WTC11 (cell line): Measurements from ENCODE around the gene ADCY10.

Experiments used
- CREM ChIP-seq: sonication (generic); formaldehyde crosslinking; IDR thresholded peaks from 2 replicates; pipeline ENCODE4 v1.8.1; 2022; ENCODE audit warnings: mild to moderate bottlenecking, missing genetic modification reagents, moderate library complexity
- CTCF ChIP-seq: fragments of 200-600 bp; IDR thresholded peaks from 2 replicates; pipeline ENCODE4 v1.8.0; 2022; ENCODE audit warnings: antibody characterized with exemption
- E2F1 ChIP-seq: sonication (generic); formaldehyde crosslinking; IDR thresholded peaks from 2 replicates; pipeline ENCODE4 v1.8.0; 2022; ENCODE audit warnings: mild to moderate bottlenecking, missing genetic modification reagents
- E2F4 ChIP-seq: sonication (generic); formaldehyde crosslinking; IDR thresholded peaks from 2 replicates; pipeline ENCODE4 v1.8.1; 2022; ENCODE audit warnings: low read depth, mild to moderate bottlenecking, moderate library complexity, missing genetic modification reagents, borderline replicate concordance
- JUN ChIP-seq: sonication (generic); formaldehyde crosslinking; IDR thresholded peaks from 2 replicates; pipeline ENCODE4 v1.8.0; 2023; ENCODE audit warnings: mild to moderate bottlenecking, missing genetic modification reagents
- MAX ChIP-seq: sonication (generic); formaldehyde crosslinking; IDR thresholded peaks from 2 replicates; pipeline ENCODE4 v1.8.0; 2022; ENCODE audit warnings: mild to moderate bottlenecking, missing genetic modification reagents
- PRDM15 ChIP-seq: sonication (generic); formaldehyde crosslinking; IDR thresholded peaks from 2 replicates; pipeline ENCODE4 v1.8.0; 2022; ENCODE audit warnings: missing genetic modification reagents
- SMAD3 ChIP-seq: sonication (generic); formaldehyde crosslinking; IDR thresholded peaks from 2 replicates; pipeline ENCODE4 v1.8.0; 2022; ENCODE audit warnings: missing genetic modification reagents, mild to moderate bottlenecking, borderline replicate concordance
- TCF7 ChIP-seq: sonication (generic); formaldehyde crosslinking; IDR thresholded peaks from 2 replicates; pipeline ENCODE4 v1.8.0; 2022; ENCODE audit warnings: mild to moderate bottlenecking, low read depth, missing genetic modification reagents, moderate library complexity
- ZNF121 ChIP-seq: sonication (generic); formaldehyde crosslinking; IDR thresholded peaks from 2 replicates; pipeline ENCODE4 v1.8.0; 2023; ENCODE audit warnings: missing genetic modification reagents
- ZNF423 ChIP-seq: fragments of 250-450 bp; sonication (Bioruptor Pico); IDR thresholded peaks from 2 replicates; pipeline ENCODE4 v2.1.2; 2022; ENCODE audit warnings: mild to moderate bottlenecking, moderate library complexity

GRCh38 chr1:167808690-167809089 is 105.2 kb downstream of the ADCY10 start:
- TF ChIP-seq CREM (no peak), CTCF (no peak), MAX (no peak), ZNF121 (CRISPR knock-in tag) (no peak), ZNF423 (no peak), JUN (CRISPR knock-in tag) (no peak), PRDM15 (CRISPR knock-in tag) (no peak), TCF7 (no peak), E2F4 (CRISPR knock-in tag) (no peak), E2F1 (CRISPR knock-in tag) (no peak), SMAD3 (CRISPR knock-in tag) (no peak)
